A549 (cell line): ENCODE measurements around the gene TUBGCP2. TPM values are rescaled to one million over a fixed set of nuclear protein-coding genes. Genes with fewer than 3 reads are reported as not detected.

Experiments used
- ATAC-seq, 2 experiments: fragments of 200-7000 bp in 1 of 2; fragments of >200 bp in 1 of 2; cut with Nextera tagmentation in 1 of 2; cut with Tn5 transposase in 1 of 2; 3 replicates each; pipeline versions ENCODE4 v1.8.0 to v1.9.1; 2018 to 2020; ENCODE audit warnings: mild to moderate bottlenecking in 1 of 2, moderate library complexity in 1 of 2
- CTCF ChIA-PET: fragments of 300-600 bp; sonication (Branson Sonifier 250); formaldehyde crosslinking; extraction: SDS; loops from one replicate; lab custom pipeline; 2021; ENCODE audit warnings: antibody characterized with exemption, inconsistent platforms; lab: Yijun Ruan, JAX
- POLR2A ChIA-PET: fragments of 350-600 bp; formaldehyde crosslinking; extraction: SDS; loops from one replicate; lab custom pipeline; 2021; ENCODE audit warnings: antibody characterized with exemption, inconsistent platforms; lab: Yijun Ruan, JAX
- DNase-seq, 2 experiments: peaks; one replicate each; pipeline versions ENCODE4 v3.0.0 to v3.0.0-alpha.2; 2011 to 2016; ENCODE audit warnings: low read depth in 1 of 2, low spot score in 1 of 2
- FAIRE-seq: peaks from 2 replicates; lab custom pipeline; 2011; peaks lifted over from hg19 to GRCh38; lab: Jason Lieb, UNC
- H3K27ac ChIP-seq, 2 experiments: fragments of >200 bp; sonication (Bioruptor Twin); formaldehyde crosslinking; 3 replicates each; pipeline ENCODE4 v1.5.1; 2016 to 2017
- H3K4me1 ChIP-seq: fragments of >200 bp; sonication (Bioruptor Twin); formaldehyde crosslinking; 3 replicates; pipeline ENCODE4 v1.6.1; 2016
- H3K4me2 ChIP-seq: fragments of >200 bp; sonication (Bioruptor Twin); formaldehyde crosslinking; 3 replicates; pipeline ENCODE4 v1.6.1; 2016
- H3K4me3 ChIP-seq: fragments of >200 bp; sonication (Bioruptor Twin); formaldehyde crosslinking; 3 replicates; pipeline ENCODE4 v1.5.1; 2016
- H3K9me3 ChIP-seq: fragments of >200 bp; sonication (Bioruptor Twin); formaldehyde crosslinking; 3 replicates; pipeline ENCODE4 v1.6.1; 2016
- ATOH8 ChIP-seq: fragments of 250-450 bp; sonication (Bioruptor Pico); IDR thresholded peaks from 2 replicates; pipeline ENCODE4 v1.5.0; 2020; ENCODE audit warnings: low read depth, mild to moderate bottlenecking, moderate library complexity
- CEBPB ChIP-seq, 2 experiments: fragments of >200 bp in 1 of 2; sonication (Bioruptor Twin) in 1 of 2; formaldehyde crosslinking in 1 of 2; IDR thresholded peaks; 2 replicates each; pipeline ENCODE4 v1.6.1; 2012 to 2016
- CHD4 ChIP-seq: fragments of 200-600 bp; sonication (generic); IDR thresholded peaks from 2 replicates; pipeline ENCODE4 v1.6.1; 2016; ENCODE audit warnings: antibody characterized with exemption, mild to moderate bottlenecking, borderline replicate concordance
- CTCF ChIP-seq: fragments of >200 bp; sonication (Bioruptor Twin); formaldehyde crosslinking; IDR thresholded peaks from 3 replicates; pipeline ENCODE4 v1.5.1; 2016
- E2F6 ChIP-seq: IDR thresholded peaks from 2 replicates; pipeline ENCODE4 v1.6.1; 2012; ENCODE audit warnings: low read depth, borderline replicate concordance
- ESRRA ChIP-seq: fragments of 150-350 bp; IDR thresholded peaks from 2 replicates; pipeline ENCODE4 v1.6.1; 2014; ENCODE audit warnings: mild to moderate bottlenecking, low read length, borderline replicate concordance
- FOSB ChIP-seq: fragments of 250-450 bp; sonication (Bioruptor Pico); IDR thresholded peaks from 2 replicates; pipeline ENCODE4 v1.5.0; 2020; ENCODE audit warnings: mild to moderate bottlenecking, moderate library complexity
- FOXS1 ChIP-seq: fragments of 250-450 bp; sonication (Bioruptor Pico); IDR thresholded peaks from 2 replicates; pipeline ENCODE4 v1.5.0; 2020; ENCODE audit warnings: mild to moderate bottlenecking, moderate library complexity
- GATA3 ChIP-seq: IDR thresholded peaks from 2 replicates; pipeline ENCODE4 v1.6.1; 2012; ENCODE audit warnings: borderline replicate concordance
- HES2 ChIP-seq: fragments of >200 bp; sonication (Bioruptor Twin); formaldehyde crosslinking; IDR thresholded peaks from 2 replicates; pipeline ENCODE4 v1.6.1; 2016
- HOXB13 ChIP-seq: fragments of 250-450 bp; sonication (Bioruptor Pico); IDR thresholded peaks from 2 replicates; pipeline ENCODE4 v1.5.0; 2020; ENCODE audit warnings: low read depth, mild to moderate bottlenecking, moderate library complexity
- HOXB5 ChIP-seq: fragments of 250-450 bp; sonication (Bioruptor Pico); IDR thresholded peaks from 2 replicates; pipeline ENCODE4 v1.5.0; 2020; ENCODE audit warnings: mild to moderate bottlenecking, moderate library complexity
- MAX ChIP-seq: IDR thresholded peaks from 2 replicates; pipeline ENCODE4 v1.6.1; 2012
- NFE2L2 ChIP-seq: fragments of 150-350 bp; conservative IDR thresholded peaks from 2 replicates; pipeline ENCODE4 v1.6.1; 2014; ENCODE audit warnings: low read length
- NR3C1 ChIP-seq: fragments of >200 bp; sonication (Bioruptor Twin); formaldehyde crosslinking; IDR thresholded peaks from 3 replicates; pipeline ENCODE4 v1.6.1; 2017
- PHF8 ChIP-seq: fragments of 200-600 bp; sonication (generic); IDR thresholded peaks from 2 replicates; pipeline ENCODE4 v1.6.1; 2016; ENCODE audit warnings: low read depth, mild to moderate bottlenecking, antibody characterized with exemption, moderate library complexity, borderline replicate concordance
- REST ChIP-seq: fragments of 200-600 bp; sonication (generic); IDR thresholded peaks from 2 replicates; pipeline ENCODE4 v1.6.1; 2016; ENCODE audit warnings: antibody characterized with exemption, mild to moderate bottlenecking, moderate library complexity
- TP53 ChIP-seq: fragments of 250-450 bp; sonication (Bioruptor Pico); IDR thresholded peaks from 2 replicates; pipeline ENCODE4 v1.5.0; 2021; ENCODE audit warnings: mild to moderate bottlenecking, moderate library complexity
- WGBS: methylation state at CpG from one replicate; pipeline ENCODE4 v1.1.6; 2017; ENCODE audit errors: missing lambda C conversion rate; 5-methylcytosine and 5-hydroxymethylcytosine counted together
- polyA plus RNA-seq, 4 experiments: library from polyadenylated mRNA; depleted of rRNA in 3 of 4; stranded (reverse); fragments of >200 nt; fragmentation: RNase III in 1 of 4; extraction: RNeasy Plus Mini Kit Qiagen cat#74134 plus additional on column Dnase treatment in 1 of 4; gene quantifications; 2 replicates in 3 of 4; 3 replicates in 1 of 4; pipeline ENCODE4 v1.2.3, GENCODE V29; 2011 to 2017

TUBGCP2 gene
- polyA plus RNA-seq, 2 of the 4 experiments (the other 2 are of a cell fraction) = 33.6 to 44.5 TPM

- no peaks in the 10 kb centered on the region for H3K9me3 ChIP-seq
- DNase-seq (no peak), ATAC-seq (no peak), FAIRE-seq (no peak)
- TF ChIP-seq CEBPB (IDR thresholded peaks at IDR 0.05) = no peak
- TF ChIP-seq FOSB (CRISPR knock-in tag) = no peak
- no peak for TF ChIP-seq HOXB13
- H3K4me2 ChIP-seq = no peak overlapping the region
- peak overlapping the region in 1 of 2 experiments; percentile 52; a peak in 3 of 6 replicates for H3K27ac ChIP-seq
- WGBS = 94% methylated on average over 8 of the region's 8 CpGs
- peaks cover 5% of the 10 kb centered on the region; the same call in 2 of the 3 replicates for H3K4me1 ChIP-seq
- ChIA-PET CTCF (interaction anchor here (9.2 kb wide), 1 partner anchor 14 kb away, joined by 76 read pairs; no protein-coding TSS in a partner anchor), POLR2A (no interaction called here)
- H3K4me3 ChIP-seq = no peak overlapping the region
Measured at GRCh38 chr10:133342942-133343341, 34.3 kb upstream of the TUBGCP2 start.

GRCh38 chr10:133341983-133342382 is 33.3 kb upstream of the TUBGCP2 start:
- Histone ChIP-seq H3K4me2 (no peak overlapping the region), H3K27ac (no peak overlapping the region), H3K9me3 (no peaks in the 10 kb centered on the region), H3K4me3 (no peak overlapping the region), H3K4me1 (peaks cover 6% of the 10 kb centered on the region; the same call in 2 of the 3 replicates)
- TF ChIP-seq PHF8 (no peak), ESRRA (no peak), FOXS1 (CRISPR knock-in tag) (no peak), NFE2L2 (no peak), CTCF (no peak), TP53 (CRISPR knock-in tag) (no peak), E2F6 (no peak), ATOH8 (CRISPR knock-in tag) (no peak), CHD4 (no peak), HOXB5 (no peak), NR3C1 (no peak), GATA3 (no peak), MAX (no peak), REST (no peak), HES2 (no peak)
- DNase-seq = no peak
- 80% methylated on average over 4 of the region's 4 CpGs for WGBS
- CTCF ChIA-PET = interaction anchor here (9.2 kb wide), 1 partner anchor 13 kb away, joined by 76 read pairs; no protein-coding TSS in a partner anchor
- no peak for FAIRE-seq
- no peak for ATAC-seq
- POLR2A ChIA-PET = no interaction called here
